HG03520 (cell line): ENCODE measurements around the gene UBB.

Experiments
- ATAC-seq: cut with Tn5 transposase; IDR thresholded peaks from one replicate; pipeline ENCODE4 v1.9.1; 2021; ENCODE audit warnings: mild to moderate bottlenecking, moderate library complexity; ENCODE audit not compliant: unreplicated experiment

UBB gene

DNA sequence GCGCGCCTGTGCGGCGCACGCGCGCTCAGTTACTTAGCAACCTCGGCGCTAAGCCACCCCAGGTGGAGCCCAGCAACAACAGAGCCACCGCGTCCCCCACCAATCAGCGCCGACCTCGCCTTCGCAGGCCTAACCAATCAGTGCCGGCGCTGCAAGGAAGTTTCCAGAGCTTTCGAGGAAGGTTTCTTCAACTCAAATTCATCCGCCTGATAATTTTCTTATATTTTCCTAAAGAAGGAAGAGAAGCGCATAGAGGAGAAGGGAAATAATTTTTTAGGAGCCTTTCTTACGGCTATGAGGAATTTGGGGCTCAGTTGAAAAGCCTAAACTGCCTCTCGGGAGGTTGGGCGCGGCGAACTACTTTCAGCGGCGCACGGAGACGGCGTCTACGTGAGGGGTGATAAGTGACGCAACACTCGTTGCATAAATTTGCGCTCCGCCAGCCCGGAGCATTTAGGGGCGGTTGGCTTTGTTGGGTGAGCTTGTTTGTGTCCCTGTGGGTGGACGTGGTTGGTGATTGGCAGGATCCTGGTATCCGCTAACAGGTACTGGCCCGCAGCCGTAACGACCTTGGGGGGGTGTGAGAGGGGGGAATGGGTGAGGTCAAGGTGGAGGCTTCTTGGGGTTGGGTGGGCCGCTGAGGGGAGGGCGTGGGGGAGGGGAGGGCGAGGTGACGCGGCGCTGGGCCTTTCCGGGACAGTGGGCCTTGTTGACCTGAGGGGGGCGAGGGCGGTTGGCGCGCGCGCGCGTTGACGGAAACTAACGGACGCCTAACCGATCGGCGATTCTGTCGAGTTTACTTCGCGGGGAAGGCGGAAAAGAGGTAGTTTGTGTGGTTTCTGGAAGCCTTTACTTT is at the start of gene UBB:
Gene UBB (plus strand): TSS at position 452 of the 856 bp plus-strand sequence. CDS start 817 bp downstream, outside the sequence.
- ATAC-seq, result peak; percentile 88

DNA sequence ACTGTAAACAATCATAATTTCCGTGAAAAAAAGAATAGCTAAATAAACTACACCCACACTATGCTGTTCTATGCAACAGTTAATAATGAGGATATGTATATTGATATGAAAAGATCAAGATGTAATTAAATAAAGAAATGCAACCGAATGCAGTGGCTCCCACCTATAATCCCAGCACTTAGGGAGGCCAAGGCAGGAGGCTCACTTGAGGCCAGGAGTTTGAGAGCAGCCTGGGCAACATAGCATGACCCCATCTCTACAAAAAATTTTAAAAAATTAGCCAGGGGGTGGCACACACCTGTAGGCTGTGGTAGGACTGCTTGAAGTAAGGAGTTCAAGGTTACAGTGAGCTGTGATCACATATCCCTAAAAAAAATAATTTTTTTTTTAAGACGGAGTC is 42.5 kb upstream of the UBB start:
- no peak for ATAC-seq

DNA sequence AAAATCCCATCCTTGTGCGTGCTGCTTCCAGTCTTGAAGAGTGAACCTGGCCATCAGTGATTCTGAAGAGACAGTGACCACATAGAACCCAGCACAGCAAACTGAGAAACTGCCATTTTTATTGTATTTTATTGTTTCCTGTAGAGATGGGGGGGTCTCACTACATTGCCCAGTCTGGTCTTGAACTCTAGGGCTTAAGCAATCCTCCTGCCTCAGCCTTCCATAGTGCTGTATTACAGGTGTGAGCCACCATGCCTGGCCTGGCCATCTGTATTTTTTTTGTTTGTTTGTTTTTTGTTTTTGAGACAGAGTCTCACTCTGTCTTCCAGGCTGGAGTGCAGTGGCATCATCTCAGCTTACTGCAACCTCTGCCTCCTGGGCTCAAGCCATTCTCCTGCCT is 41.5 kb upstream of the UBB start:
- no peak for ATAC-seq

DNA sequence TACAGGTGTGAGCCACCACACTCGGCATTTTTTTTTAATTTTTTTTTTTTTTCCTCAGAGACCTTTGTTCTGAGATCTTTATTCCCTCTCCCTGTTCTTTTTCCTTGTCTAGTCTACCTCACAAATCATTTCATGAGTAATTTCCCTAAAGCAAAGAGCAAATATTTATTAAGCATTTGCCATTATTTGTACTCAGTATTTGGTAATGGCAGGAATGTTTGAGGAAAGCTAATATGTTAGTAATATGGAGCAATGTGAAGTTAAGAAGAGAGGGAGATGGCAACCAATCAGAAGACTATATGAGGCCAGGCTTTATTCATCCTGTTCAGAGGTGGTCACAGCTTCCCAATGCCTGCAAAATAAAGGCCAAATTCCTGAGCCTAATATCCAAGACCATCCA is 40.9 kb upstream of the UBB start:
- no peak for ATAC-seq

DNA sequence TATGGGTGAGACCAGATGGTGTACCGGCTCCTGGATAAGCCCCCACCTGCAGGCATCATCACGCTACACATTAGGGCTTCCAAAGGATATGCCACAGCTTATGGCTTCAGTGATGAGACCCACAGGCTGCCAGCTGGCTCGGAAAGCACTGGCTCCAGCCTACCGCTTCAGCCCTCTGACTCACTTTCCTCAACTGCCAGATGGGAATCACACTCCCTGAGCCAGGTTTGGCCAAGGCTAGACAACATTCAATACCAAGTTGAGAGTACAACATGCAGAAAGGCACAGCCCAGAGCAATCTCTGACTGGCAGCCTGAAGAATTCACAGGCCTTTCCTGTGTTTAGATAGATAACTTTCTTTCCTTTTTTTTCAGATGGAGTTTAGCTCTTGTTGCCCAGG is 37.9 kb upstream of the UBB start:
- no peak for ATAC-seq

DNA sequence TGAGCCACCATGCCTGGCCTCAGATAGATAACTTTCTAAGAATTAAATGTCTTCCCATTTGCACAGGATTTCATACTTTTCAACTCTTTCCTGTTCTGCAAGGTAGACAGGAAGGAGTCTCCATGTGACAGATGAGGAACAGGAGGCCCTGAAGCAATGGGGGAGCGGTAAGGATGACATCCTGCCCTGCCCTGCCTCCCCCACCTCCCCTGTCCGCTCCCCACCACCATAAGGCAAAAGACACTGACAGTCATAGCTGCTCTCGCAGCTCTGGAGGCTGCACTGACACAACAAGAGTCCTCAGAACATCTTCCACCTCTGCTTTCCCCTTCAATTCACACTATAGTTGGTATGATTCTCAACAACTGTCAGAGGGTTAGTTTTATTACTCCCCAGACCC is 37.3 kb upstream of the UBB start:
- ATAC-seq, result no peak

DNA sequence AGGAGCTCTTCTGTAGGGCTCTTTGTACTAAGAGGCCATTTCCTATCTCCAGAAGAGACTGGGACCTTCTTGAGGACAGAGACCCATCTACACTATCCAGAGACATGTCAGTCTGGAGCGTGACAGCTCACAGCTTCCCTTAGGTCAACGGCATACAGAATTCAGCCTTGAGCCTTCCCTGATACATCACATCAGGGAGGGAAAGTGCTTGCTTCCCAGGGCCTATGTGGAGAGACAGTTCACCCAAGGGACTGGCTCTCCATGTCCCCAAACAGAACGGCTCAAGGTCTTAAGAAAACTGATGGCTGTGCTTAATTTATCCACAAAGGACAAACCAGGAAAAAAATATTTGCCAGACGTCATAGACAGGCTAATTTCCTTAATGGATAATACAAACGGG is 35.3 kb upstream of the UBB start:
- no peak for ATAC-seq

DNA sequence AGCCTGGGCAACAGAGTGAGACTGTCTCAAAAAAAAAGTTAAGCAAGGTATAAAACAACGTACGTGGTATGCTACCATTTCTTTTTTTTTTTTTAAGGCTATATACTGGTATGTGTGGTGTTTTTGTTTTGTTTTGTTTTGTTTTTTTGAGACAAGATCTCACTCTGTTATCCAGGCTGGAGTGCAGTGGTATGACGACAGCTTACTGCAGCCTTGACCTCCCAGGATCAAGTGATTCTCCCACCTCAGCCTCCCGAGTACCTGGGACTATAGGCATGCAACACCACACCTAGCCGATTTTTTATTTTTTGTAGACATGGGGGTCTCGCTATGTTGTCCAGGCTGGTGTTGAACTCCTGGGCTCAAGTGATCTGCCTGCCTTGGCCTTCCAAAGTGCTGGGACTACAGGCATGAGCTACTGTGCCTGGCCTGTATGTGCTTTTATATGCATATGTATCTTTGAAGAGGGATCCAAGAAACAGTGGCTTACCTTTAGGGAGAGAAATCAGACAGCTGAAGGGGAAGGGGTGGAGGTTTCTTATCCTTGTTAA is 34.1 kb upstream of the UBB start:
- no peak for ATAC-seq

DNA sequence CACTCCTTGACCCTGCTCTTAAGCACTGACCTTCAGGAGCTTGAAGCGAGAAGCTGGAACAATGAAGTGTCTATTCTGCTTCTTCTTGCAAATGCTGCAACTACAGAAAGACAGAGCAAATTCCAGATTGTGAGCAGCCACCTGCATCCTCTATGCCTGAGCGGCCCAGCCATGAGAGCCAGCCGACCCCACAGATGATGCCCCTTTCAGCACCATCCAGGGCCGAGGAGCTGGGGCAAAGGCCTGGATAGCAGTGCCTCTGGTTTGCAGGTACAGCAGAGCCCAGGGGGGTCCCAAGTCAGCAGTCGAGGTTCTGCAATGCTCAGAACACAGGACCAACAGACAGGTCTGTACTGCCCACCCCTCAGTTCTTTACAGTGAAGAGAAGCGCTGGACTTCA is 32.3 kb upstream of the UBB start:
- ATAC-seq, result no peak

DNA sequence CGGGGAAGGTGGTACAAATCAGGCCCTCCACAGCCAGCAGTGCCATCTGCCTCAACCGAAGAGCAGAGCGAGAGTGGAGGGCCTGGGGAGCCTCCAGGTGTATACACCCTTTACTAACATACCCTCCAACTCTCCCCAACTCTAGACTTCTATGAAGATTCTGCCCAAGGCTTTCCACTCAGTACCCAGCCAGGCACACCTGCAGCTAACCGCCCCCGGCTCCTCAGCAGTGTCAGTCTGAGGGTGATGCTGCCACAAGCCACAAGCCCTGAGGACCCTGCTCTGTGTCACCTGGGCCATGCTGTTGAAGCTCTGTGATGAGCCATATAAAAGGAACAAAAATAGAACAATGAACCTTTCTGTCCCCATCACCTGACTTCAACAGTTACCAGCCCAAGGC is 31.5 kb upstream of the UBB start:
- no peak for ATAC-seq

DNA sequence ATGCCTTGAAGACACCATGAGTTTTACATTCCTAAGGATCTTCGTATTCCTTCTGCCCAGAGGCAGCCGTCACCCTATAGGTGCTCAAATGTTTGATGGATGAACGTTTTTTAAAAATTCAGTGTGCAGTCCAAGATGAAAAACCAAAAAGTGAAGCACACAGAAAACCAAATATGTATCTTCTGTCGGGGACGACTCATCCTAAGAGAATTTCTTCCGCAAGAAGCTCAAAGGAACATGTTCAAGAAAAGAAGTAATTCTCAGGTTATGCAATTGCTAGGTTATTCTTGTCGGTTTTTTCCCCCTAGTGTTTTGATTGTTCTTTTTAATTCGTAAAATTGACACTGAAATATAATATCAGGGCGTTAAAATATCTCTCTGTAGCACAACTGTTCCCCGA is 29.1 kb upstream of the UBB start:
- ATAC-seq, result no peak

DNA sequence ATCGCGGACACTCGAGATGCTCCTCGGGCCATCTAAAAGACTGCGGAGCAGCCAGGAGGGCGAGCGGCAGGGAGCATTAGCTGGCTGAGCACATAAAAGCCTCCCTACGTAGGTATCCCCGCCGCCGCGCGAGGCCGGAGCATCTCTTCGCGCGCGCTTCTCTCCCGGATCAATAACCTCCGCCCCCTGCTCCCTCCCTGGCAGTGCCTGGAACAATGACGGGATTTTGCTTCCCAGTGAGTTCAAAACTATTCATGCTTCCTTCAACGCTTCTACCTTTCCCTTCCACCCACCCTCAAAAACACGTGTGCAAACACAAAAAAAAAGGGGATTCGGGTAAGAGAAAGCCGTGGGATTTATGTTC is 28.6 kb upstream of the UBB start:
- no peak for ATAC-seq

DNA sequence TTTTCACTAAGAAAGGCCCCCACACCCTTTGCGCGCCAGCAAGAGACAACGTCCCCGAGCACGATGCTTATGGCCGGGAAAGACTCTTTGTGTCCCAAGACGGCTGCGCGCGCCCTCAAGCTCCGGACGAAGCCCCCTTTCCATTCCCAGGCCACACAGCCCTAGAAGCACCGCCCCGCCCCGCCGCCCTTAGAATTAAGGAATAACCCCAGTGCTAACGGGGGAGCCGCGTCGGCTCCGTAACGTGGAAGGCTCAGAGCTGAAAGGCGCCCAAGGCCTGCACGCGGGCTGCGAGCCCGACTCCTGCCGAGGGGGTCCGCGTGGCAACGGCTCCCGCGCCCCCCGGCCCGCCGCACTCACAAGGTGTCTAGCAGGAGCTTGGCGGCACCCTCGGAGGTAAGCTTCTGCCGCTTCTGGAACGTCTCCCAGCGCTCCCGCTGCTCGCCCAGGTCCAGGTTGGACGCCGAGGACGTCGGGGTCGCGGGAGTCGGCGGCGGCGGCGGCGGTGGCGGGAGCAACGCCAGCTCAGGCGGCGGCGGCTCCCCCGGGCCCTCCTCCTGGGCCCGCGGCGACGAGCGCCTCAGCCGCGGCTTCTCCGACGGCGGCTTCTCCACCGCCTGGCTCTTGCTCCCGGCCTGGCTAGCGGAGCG is 28.1 kb upstream of the UBB start:
- ATAC-seq, result peak; percentile 42

DNA sequence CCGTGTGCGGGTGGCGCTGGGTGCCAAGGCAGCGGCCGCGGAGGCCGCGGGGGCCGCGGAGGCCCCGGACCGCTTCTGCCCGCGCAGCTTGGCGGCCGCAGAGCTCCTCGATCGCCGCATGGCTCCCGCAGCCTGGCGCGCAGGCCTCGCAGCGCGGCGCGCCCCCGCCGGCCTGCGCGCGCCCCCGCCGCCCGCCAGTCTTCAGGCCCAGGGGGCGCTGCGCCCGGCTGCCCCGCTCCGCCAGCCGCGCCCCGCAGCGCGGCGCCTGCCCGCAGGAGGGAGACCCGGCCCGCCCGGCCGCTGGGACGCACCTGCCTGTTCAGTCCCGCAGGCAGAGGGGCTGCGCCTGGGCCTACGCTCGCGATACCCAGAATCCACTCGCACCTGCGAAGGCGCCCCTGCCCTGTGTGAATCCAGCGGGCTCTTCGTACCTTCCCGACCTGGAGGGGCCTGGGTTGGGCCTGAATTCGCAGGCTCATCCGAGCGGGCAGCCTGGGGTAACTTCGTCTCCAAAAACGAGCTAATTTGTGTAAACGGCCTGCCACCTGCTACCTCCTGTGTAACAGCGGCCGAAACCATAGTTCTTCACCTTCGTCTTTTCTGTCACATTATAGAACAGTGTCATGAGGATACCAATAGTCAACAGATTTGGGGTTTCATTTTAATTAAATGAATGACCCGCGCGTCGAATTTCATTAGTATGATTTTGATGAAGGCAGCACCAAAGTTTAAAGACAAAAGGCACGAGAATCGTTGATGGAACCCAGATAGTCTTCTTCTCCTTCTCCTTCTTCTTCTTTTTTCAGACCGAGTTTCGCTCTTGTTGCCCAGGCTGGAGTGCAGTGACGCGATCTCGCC is 27.3 kb upstream of the UBB start, which contains the start of gene CENPV:
Gene CENPV (minus strand): TSS at position 153 of the 858 bp plus-strand sequence. CDS start 33 bp downstream, at position 120.
- ATAC-seq, result peak; percentile 54

DNA sequence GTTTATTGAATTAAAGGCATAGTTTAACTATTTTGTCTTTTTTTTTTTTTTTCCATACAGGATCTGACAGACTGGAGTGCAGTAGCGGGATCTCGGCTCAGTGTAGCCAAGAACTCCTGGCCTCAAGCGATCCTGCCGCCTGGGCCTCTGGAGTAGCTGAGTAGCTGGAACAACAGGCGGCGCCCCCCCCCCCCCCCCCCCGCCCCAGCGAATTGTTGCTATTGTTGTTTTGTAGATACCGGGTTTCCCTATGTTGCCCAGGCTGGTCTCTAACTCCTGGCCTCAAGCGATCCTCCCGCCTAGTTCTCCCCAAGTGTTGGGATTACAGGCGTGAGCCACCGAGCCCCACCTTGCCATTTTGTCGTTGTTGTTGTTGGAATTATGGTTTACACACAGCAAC is 26.3 kb upstream of the UBB start:
- no peak for ATAC-seq

DNA sequence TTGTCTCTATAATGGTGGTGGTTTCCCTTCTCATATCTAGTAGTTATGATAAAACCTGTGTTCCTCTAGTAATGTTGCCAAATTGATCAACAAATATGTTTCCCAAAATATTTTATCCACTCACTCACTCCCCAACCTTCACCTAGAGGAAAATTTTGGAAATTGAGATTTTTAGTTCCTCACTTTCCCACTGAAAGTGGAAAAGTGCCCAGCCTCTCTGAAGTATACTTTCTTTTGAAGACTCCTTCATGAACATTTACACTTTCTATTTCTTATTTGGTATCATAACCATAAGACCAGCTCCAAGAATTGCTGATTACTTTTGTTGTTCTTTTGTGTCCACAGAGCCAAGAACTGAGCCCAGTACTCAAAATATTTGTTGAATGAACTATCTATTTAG is 22.5 kb upstream of the UBB start:
- ATAC-seq, result no peak

DNA sequence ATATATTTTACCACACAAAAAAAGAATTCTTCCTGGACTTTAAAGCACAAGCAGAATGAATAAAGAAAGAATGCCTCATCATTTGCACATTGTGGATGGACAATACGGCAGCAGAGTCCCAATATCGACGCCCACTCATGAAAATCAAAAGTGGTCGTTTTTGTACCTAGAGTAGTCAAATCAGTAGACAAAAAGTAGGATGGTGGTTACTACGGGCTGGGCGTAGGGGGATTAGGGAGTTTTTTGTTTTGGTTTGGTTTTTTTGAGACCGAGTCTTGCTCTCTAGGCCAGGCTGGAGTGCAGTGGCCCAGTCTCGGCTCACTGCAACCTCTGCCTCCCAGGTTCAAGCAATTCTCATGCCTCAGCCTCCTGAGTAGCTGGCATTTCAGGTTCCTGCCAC is 19.0 kb upstream of the UBB start:
- ATAC-seq, result no peak

DNA sequence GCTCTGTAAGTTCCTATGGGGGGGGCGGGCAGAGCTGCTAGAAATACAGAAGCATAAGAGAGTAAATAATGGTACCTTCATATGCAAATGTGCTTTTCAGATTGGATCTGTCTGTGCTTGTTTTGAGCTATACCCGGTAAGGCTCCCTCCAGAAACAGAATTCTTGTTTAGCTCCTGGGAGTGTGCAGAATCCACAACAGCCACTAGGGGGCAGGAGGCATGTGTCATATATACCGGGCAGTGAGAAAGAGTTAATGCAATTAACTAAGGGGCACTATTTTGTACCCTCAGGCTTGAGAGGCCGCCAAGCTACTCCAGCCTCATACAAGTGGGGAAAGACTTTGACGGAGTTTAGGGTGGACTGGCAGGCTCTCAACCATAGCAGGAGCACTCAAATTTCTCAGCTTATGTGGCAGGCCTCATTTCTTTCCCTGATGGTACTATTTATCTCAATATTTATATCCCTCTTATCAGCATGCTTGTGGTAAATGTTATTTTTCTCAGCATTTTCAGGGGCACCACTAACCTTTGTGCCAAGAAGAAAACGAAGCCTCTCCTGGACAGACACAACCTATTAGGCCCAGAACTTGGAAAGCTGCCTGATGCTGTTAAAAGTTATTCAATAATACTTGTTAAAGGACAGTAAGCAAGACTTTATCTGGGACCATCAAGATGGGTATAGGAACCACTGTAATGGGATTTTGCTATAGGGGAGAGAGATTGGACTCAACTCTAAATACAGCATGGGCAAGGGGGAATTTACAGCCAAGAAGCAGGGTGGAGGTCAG is 16.9 kb upstream of the UBB start:
- ATAC-seq, result peak; percentile 74

DNA sequence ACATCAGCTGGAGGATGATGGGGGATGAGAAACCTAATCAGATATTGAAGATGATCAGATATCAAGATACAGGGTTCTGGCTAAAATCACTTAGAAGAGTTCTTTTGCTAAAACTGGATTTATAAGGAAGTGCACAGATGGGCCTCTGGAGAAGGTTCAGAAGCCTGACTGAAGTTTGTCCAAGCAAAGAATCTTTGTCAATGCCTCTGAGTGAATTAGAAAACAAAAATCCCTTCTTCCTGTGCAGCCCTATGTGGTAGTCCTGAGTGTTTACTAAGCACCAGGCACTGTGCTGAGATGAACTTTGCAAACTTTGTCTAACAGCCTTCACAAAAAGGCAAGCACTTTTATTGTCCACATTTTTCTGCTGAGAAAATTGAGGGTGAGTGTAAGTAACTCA is 16.3 kb upstream of the UBB start:
- no peak for ATAC-seq

DNA sequence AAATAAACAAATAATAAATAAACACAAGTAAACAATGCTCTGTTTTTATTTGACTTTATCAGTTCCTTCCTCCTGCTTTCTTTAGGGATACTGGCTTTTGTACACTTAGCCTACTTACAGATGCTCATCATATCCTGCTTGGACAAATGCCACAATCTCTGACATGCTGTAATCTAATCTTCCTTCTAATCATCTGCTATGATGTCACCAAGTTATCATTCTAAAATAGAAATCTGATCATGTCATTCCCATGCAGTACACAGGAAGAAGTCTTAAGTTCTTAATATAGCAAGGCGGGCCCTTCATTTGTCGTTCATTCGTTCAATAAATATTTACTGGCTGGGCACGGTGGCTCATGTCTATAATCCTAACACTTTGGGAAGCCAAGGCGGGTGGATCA is 9.1 kb upstream of the UBB start:
- no peak for ATAC-seq
